ENCODE results near the gene BUB1B.

BUB1B gene

GRCh38 chr15:40246496-40247280, 85.8 kb downstream of the BUB1B start:
- no peak for DNase-seq (ENCODE audit: low spot score)
- TF ChIP-seq CTCF (IDR thresholded peaks at IDR 0.05; ENCODE audit: extremely low read depth, missing control alignments), result no peak

GRCh38 chr15:40247406-40247971, 86.6 kb downstream of the BUB1B start:
- no peak for TF ChIP-seq CTCF (IDR thresholded peaks at IDR 0.05; ENCODE audit: extremely low read depth, missing control alignments)
- DNase-seq (ENCODE audit: low spot score), result no peak

GRCh38 chr15:40248006-40248783, 87.3 kb downstream of the BUB1B start:
- TF ChIP-seq CTCF (IDR thresholded peaks at IDR 0.05; ENCODE audit: extremely low read depth, missing control alignments), result no peak
- DNase-seq (ENCODE audit: low spot score), result no peak

GRCh38 chr15:40249477-40250303, 88.8 kb downstream of the BUB1B start:
- TF ChIP-seq CTCF (IDR thresholded peaks at IDR 0.05; ENCODE audit: extremely low read depth, missing control alignments), result no peak
- no peak for DNase-seq (ENCODE audit: low spot score)

GRCh38 chr15:40250304-40250656, 89.4 kb downstream of the BUB1B start:
- no peak for TF ChIP-seq CTCF (IDR thresholded peaks at IDR 0.05; ENCODE audit: extremely low read depth, missing control alignments)

GRCh38 chr15:40250771-40251483, 90.1 kb downstream of the BUB1B start:
- no peak for TF ChIP-seq CTCF (IDR thresholded peaks at IDR 0.05; ENCODE audit: extremely low read depth, missing control alignments)
- no peak for DNase-seq (ENCODE audit: low spot score)

More at GRCh38 chr15:40250304-40250656, 89.4 kb downstream of the BUB1B start:
- no peak for DNase-seq (ENCODE audit: low spot score)

Measured in GM20000 (cell line).